GM18517 (cell line): ENCODE data around the gene NAB1.

ENCODE experiments used
- ATAC-seq: cut with Tn5 transposase; IDR thresholded peaks from one replicate; pipeline ENCODE4 v1.9.1; 2021; ENCODE audit warnings: mild to moderate bottlenecking, moderate library complexity; ENCODE audit not compliant: unreplicated experiment

Gene NAB1

GRCh38 chr2:190668892-190669291, 20.0 kb downstream of the NAB1 start:
- ATAC-seq = no peak

- ATAC-seq = peak; percentile 61
Observed at GRCh38 chr2:190670182-190670946, 21.5 kb downstream of the NAB1 start.

- ATAC-seq = peak; percentile 52
Observed at GRCh38 chr2:190674966-190675650, 26.2 kb downstream of the NAB1 start.

GRCh38 chr2:190677255-190677654, 28.4 kb downstream of the NAB1 start:
- ATAC-seq = no peak

- peak; percentile 73 for ATAC-seq
Observed at GRCh38 chr2:190678444-190679162, 29.7 kb downstream of the NAB1 start.

GRCh38 chr2:190679391-190679790, 30.5 kb downstream of the NAB1 start:
- ATAC-seq = no peak

- peak; percentile 53 for ATAC-seq
Observed at GRCh38 chr2:190679813-190680591, 31.1 kb downstream of the NAB1 start.

- no peak for ATAC-seq
Observed at GRCh38 chr2:190682168-190682567, 33.3 kb downstream of the NAB1 start.

GRCh38 chr2:190683802-190684201, 34.9 kb downstream of the NAB1 start:
- ATAC-seq = no peak

GRCh38 chr2:190684931-190685330, 36.0 kb downstream of the NAB1 start:
- no peak for ATAC-seq

- ATAC-seq = no peak
Observed at GRCh38 chr2:190685333-190685732, 36.5 kb downstream of the NAB1 start.

GRCh38 chr2:190693533-190694232, 44.8 kb downstream of the NAB1 start:
- peak; percentile 58 for ATAC-seq

GRCh38 chr2:190694479-190694878, 45.6 kb downstream of the NAB1 start:
- ATAC-seq = no peak

GRCh38 chr2:190695739-190696138, 46.9 kb downstream of the NAB1 start:
- ATAC-seq = peak; percentile 59

- no peak for ATAC-seq
Observed at GRCh38 chr2:190696792-190697398, 48.0 kb downstream of the NAB1 start.

- no peak for ATAC-seq
Observed at GRCh38 chr2:190697421-190697820, 48.5 kb downstream of the NAB1 start.

- ATAC-seq = no peak
Observed at GRCh38 chr2:190698895-190699294, 50.0 kb downstream of the NAB1 start.

- peak; percentile 64 for ATAC-seq
Observed at GRCh38 chr2:190701586-190701985, 52.7 kb downstream of the NAB1 start.

- ATAC-seq = no peak
Observed at GRCh38 chr2:190705280-190705679, 56.4 kb downstream of the NAB1 start.

- no peak for ATAC-seq
Observed at GRCh38 chr2:190707726-190708125, 58.8 kb downstream of the NAB1 start.
